Testis (tissue), 3 donors: ENCODE results near the gene GRID2. TPM values are rescaled to one million over a fixed set of nuclear protein-coding genes. Genes with fewer than 3 reads are reported as not detected.

Source experiments
- DNase-seq: peaks from one replicate; pipeline ENCODE4 v3.0.0-alpha.2; 2019
- H3K27ac ChIP-seq, 2 donors: fragments of 200-600 bp; sonication (generic); one replicate each; pipeline ENCODE4 v1.5.1; 2019
- H3K27me3 ChIP-seq: fragments of 200-600 bp; sonication (generic); one replicate; pipeline ENCODE4 v1.5.1; 2019
- H3K36me3 ChIP-seq: fragments of 200-600 bp; sonication (generic); one replicate; pipeline ENCODE4 v1.5.1; 2017; ENCODE audit warnings: low read depth; ENCODE audit errors: missing control alignments
- H3K4me1 ChIP-seq: fragments of 200-600 bp; sonication (generic); one replicate; pipeline ENCODE4 v1.5.1; 2019
- H3K4me3 ChIP-seq, 2 donors: fragments of 200-600 bp; sonication (generic); one replicate each; pipeline ENCODE4 v1.5.1; 2017 to 2019
- H3K9me3 ChIP-seq: fragments of 200-600 bp; sonication (generic); one replicate; pipeline ENCODE4 v1.5.1; 2017
- CTCF ChIP-seq, 3 experiments: fragments of 450-650 bp in 2 of 3; fragments of 200-600 bp in 1 of 3; sonication (generic) in 1 of 3; IDR thresholded peaks; one replicate each; pipeline ENCODE4 v1.5.1; 2016 to 2019; ENCODE audit warnings: antibody characterized with exemption in 3 of 3, mild to moderate bottlenecking in 2 of 3, moderate library complexity in 1 of 3
- POLR2A ChIP-seq: fragments of 450-650 bp; IDR thresholded peaks from one replicate; pipeline ENCODE4 v1.6.1; 2017; ENCODE audit warnings: antibody characterized with exemption, mild to moderate bottlenecking, moderate library complexity
- WGBS, 2 donors: methylation state at CpG; one replicate each; pipeline ENCODE4 v1.1.5; 2018; 5-methylcytosine and 5-hydroxymethylcytosine counted together
- intact Hi-C: fragments of 100-400 bp; cut with DNase I; formaldehyde crosslinking; loops from one replicate; pipeline ENCODE4 v1.15.1; 2023; ENCODE audit warnings: low total_unique reads
- polyA plus RNA-seq: library from polyadenylated mRNA; stranded (reverse); fragments of 350-450 nt; fragmentation: Illumina TruSeq; extraction: RNeasy Lipid Tissue Mini Kit (QIAGEN cat#74804); gene quantifications from one replicate; pipeline ENCODE4 v1.2.3, GENCODE V29; 2014; ENCODE audit warnings: low read depth, low replicate concordance; ENCODE audit not compliant: insufficient read depth
- total RNA-seq, 2 donors: library from RNA; depleted of rRNA; stranded (reverse); fragments of >200 nt; gene quantifications; one replicate each; pipeline ENCODE4 v1.2.3, GENCODE V29; 2016

Gene GRID2
- total and polyA plus RNA-seq, 3 donors from 2014 or later = 27.1 to 34.6 (median 32.7) TPM

GRCh38 chr4:92658318-92658717, 354.6 kb downstream of the GRID2 start:
- Histone ChIP-seq H3K4me3 (no peak overlapping the region), H3K27ac (no peak overlapping the region), H3K27me3 (no peaks in the 10 kb centered on the region), H3K9me3 (no peaks in the 10 kb centered on the region), H3K4me1 (no peaks in the 10 kb centered on the region), H3K36me3 (no peaks in the 10 kb centered on the region)
- DNase-seq = no peak
- intact Hi-C loops = no loop called here
- 81 to 86% methylated on average over 2 of the region's 2 CpGs for WGBS, 2 donors
- TF ChIP-seq POLR2A = no peak
- TF ChIP-seq CTCF (IDR thresholded peaks at IDR 0.05) = no peak

GRCh38 chr4:92677805-92678204, 374.0 kb downstream of the GRID2 start:
- 91 to 98% methylated on average over 3 of the region's 3 CpGs for WGBS, 2 donors
- no peaks in the 10 kb centered on the region for H3K36me3 ChIP-seq

GRCh38 chr4:92678292-92678691, 374.5 kb downstream of the GRID2 start:
- Histone ChIP-seq H3K9me3 (no peaks in the 10 kb centered on the region), H3K27me3 (no peaks in the 10 kb centered on the region), H3K4me3 (no peak overlapping the region), H3K27ac (no peak overlapping the region), H3K4me1 (no peaks in the 10 kb centered on the region), H3K36me3 (no peaks in the 10 kb centered on the region)
- WGBS, 2 donors = 89 to 91% methylated on average over 4 of the region's 4 CpGs
- DNase-seq = no peak
- no peak for TF ChIP-seq CTCF (IDR thresholded peaks at IDR 0.05)
- no peak for TF ChIP-seq POLR2A
- intact Hi-C loops = no loop called here

More at GRCh38 chr4:92677805-92678204, 374.0 kb downstream of the GRID2 start:
- Histone ChIP-seq H3K9me3 (no peaks in the 10 kb centered on the region), H3K4me3 (no peak overlapping the region), H3K27me3 (no peaks in the 10 kb centered on the region), H3K4me1 (no peaks in the 10 kb centered on the region), H3K27ac (no peak overlapping the region)
- intact Hi-C loops = no loop called here
- no peak for TF ChIP-seq CTCF (IDR thresholded peaks at IDR 0.05)
- no peak for TF ChIP-seq POLR2A
- DNase-seq = no peak

- Histone ChIP-seq H3K27me3 (no peaks in the 10 kb centered on the region), H3K36me3 (no peaks in the 10 kb centered on the region), H3K4me3 (no peak overlapping the region), H3K9me3 (no peaks in the 10 kb centered on the region), H3K27ac (no peak overlapping the region), H3K4me1 (no peaks in the 10 kb centered on the region)
- DNase-seq = no peak
- TF ChIP-seq CTCF (IDR thresholded peaks at IDR 0.05) = no peak
- TF ChIP-seq POLR2A = no peak
- 84 to 86% methylated on average over 1 of the region's 1 CpG for WGBS, 2 donors
- intact Hi-C loops = no loop called here
These were observed 375.4 kb downstream of the GRID2 start for GRCh38 chr4:92679149-92679548.

- Histone ChIP-seq H3K27ac (no peak overlapping the region), H3K27me3 (no peaks in the 10 kb centered on the region), H3K9me3 (no peaks in the 10 kb centered on the region), H3K4me3 (no peak overlapping the region), H3K36me3 (no peaks in the 10 kb centered on the region), H3K4me1 (no peaks in the 10 kb centered on the region)
- no peak for DNase-seq
- WGBS, 2 donors = 86 to 94% methylated on average over 3 of the region's 3 CpGs
- intact Hi-C loops = no loop called here
- TF ChIP-seq POLR2A (no peak), CTCF (IDR thresholded peaks at IDR 0.05) (no peak)
These were observed 410.9 kb downstream of the GRID2 start for GRCh38 chr4:92714640-92715039.
